B cell (primary cell): Measurements from ENCODE around the gene UCK1. TPM values are rescaled to one million over a fixed set of nuclear protein-coding genes. Genes with fewer than 3 reads are reported as not detected.
A peak's percentile ranks its signal among the peaks of the same experiment; 100 is the strongest.

Experiments
- ATAC-seq: fragments of 200-7000 bp; cut with Tn5 transposase; one replicate; pipeline ENCODE4 v1.10.0; 2021; ENCODE audit warnings: low read depth, mild to moderate bottlenecking, moderate number of reproducible peaks, moderate library complexity
- CTCF ChIA-PET: fragments of 350-600 bp; sonication (Branson Sonifier 250); formaldehyde crosslinking; loops from one replicate; lab custom pipeline; 2021; ENCODE audit warnings: antibody characterized with exemption, inconsistent platforms; lab: Charles Lee
- POLR2A ChIA-PET: fragments of 350-600 bp; sonication (Branson Sonifier 250); formaldehyde crosslinking; loops from one replicate; lab custom pipeline; 2021; ENCODE audit warnings: antibody characterized with exemption; lab: Charles Lee
- DNase-seq: peaks from one replicate; pipeline ENCODE4 v3.0.0; 2013
- H2AFZ ChIP-seq: 2 replicates; pipeline ENCODE4 v1.6.1; 2012; ENCODE audit warnings: mild to moderate bottlenecking, low read depth, low read length; ENCODE audit not compliant: insufficient read depth, poor library complexity, severe bottlenecking
- H3K27ac ChIP-seq, 2 donors: 1 replicate in 1 of 2; 2 replicates in 1 of 2; pipeline ENCODE4 v1.5.1; 2012 to 2013; ENCODE audit warnings: low read length in 2 of 2, mild to moderate bottlenecking in 2 of 2, moderate library complexity in 1 of 2
- H3K27me3 ChIP-seq, 4 experiments: fragments of 200-600 bp in 1 of 4; sonication (generic) in 1 of 4; replicated peaks in 1 of 4; 1 replicate in 2 of 4; 2 replicates in 2 of 4; pipeline versions ENCODE4 v1.6.1 to v1.7.0; 2013 to 2016; ENCODE audit warnings: low read length in 3 of 4, mild to moderate bottlenecking in 2 of 4, mixed read lengths in 1 of 4, moderate library complexity in 1 of 4; ENCODE audit not compliant: insufficient read depth in 4 of 4, control insufficient read depth in 3 of 4; ENCODE audit errors: control extremely low read depth in 1 of 4
- H3K36me3 ChIP-seq, 2 experiments: replicated peaks in 1 of 2; 1 replicate in 1 of 2; 2 replicates in 1 of 2; pipeline versions ENCODE4 v1.6.1 to v1.7.1; 2013; ENCODE audit warnings: low read length in 1 of 2; ENCODE audit not compliant: insufficient read depth in 2 of 2, control insufficient read depth in 1 of 2; ENCODE audit errors: control extremely low read depth in 1 of 2, extremely low read depth in 1 of 2
- H3K4me1 ChIP-seq, 2 donors: fragments of 200-600 bp in 1 of 2; sonication (generic) in 1 of 2; 1 replicate in 1 of 2; 2 replicates in 1 of 2; pipeline versions ENCODE4 v1.5.1 to v1.6.1; 2013 to 2017; ENCODE audit warnings: low read length in 2 of 2; ENCODE audit not compliant: control insufficient read depth in 2 of 2, insufficient read depth in 2 of 2
- H3K4me2 ChIP-seq: replicated peaks from 2 replicates; pipeline ENCODE3; 2012; ENCODE audit warnings: mild to moderate bottlenecking, low read depth, low read length; ENCODE audit not compliant: poor library complexity, severe bottlenecking
- H3K4me3 ChIP-seq, 5 experiments: fragments of 200-600 bp in 1 of 5; sonication (generic) in 1 of 5; 1 replicate in 3 of 5; 2 replicates in 2 of 5; pipeline versions ENCODE4 v1.5.1 to v1.7.0; 2011 to 2016; ENCODE audit warnings: low read length in 4 of 5, mild to moderate bottlenecking in 4 of 5, low read depth in 2 of 5, control low read depth in 1 of 5, moderate library complexity in 1 of 5; ENCODE audit not compliant: insufficient read depth in 1 of 5; ENCODE audit errors: control extremely low read depth in 1 of 5, extremely low read depth in 1 of 5
- H3K79me2 ChIP-seq: fragments of 200-600 bp; sonication (generic); one replicate; pipeline ENCODE4 v1.6.0; 2016; ENCODE audit warnings: low read length; ENCODE audit not compliant: control insufficient read depth, insufficient read depth
- H3K9ac ChIP-seq: fragments of 200-600 bp; sonication (generic); 2 replicates; pipeline ENCODE4 v1.6.1; 2017; ENCODE audit warnings: mild to moderate bottlenecking, low read length, moderate library complexity
- H3K9me3 ChIP-seq, 3 donors: one replicate each; pipeline versions ENCODE4 v1.6.1 to v1.7.1; 2013; ENCODE audit warnings: low read length in 2 of 3; ENCODE audit not compliant: control insufficient read depth in 2 of 3, insufficient read depth in 1 of 3; ENCODE audit errors: control extremely low read depth in 1 of 3
- H4K20me1 ChIP-seq: 2 replicates; pipeline ENCODE4 v1.6.0; 2012; ENCODE audit warnings: mild to moderate bottlenecking, low read length; ENCODE audit not compliant: insufficient read depth, control insufficient read depth, poor library complexity, severe bottlenecking
- H3K27ac Mint-ChIP-seq: one replicate; pipeline ENCODE4 v1.8.0; 2021; ENCODE audit warnings: mixed read lengths
- H3K27me3 Mint-ChIP-seq: one replicate; pipeline ENCODE4 v1.8.0; 2021; ENCODE audit warnings: mixed read lengths
- H3K4me1 Mint-ChIP-seq: one replicate; pipeline ENCODE4 v1.8.0; 2021; ENCODE audit warnings: mixed read lengths
- H3K4me3 Mint-ChIP-seq: one replicate; pipeline ENCODE4 v1.8.0; 2021; ENCODE audit warnings: mixed read lengths
- H3K9me3 Mint-ChIP-seq: one replicate; pipeline ENCODE4 v1.8.0; 2022; ENCODE audit warnings: mixed read lengths; ENCODE audit not compliant: insufficient read depth
- CTCF ChIP-seq: fragments of 200-600 bp; IDR thresholded peaks from one replicate; pipeline ENCODE4 v1.8.0; 2022; ENCODE audit warnings: antibody characterized with exemption, mild to moderate bottlenecking
- EZH2 ChIP-seq: IDR thresholded peaks from 2 replicates; pipeline ENCODE4 v1.6.1; 2012; ENCODE audit warnings: borderline replicate concordance, low read depth, mild to moderate bottlenecking, moderate library complexity, low read length; ENCODE audit not compliant: insufficient read depth, poor library complexity, severe bottlenecking
- WGBS: methylation state at CpG from one replicate; pipeline ENCODE4 v1.1.5; 2013; ENCODE audit warnings: missing lambda C conversion rate; ENCODE audit not compliant: insufficient coverage; 5-methylcytosine and 5-hydroxymethylcytosine counted together
- intact Hi-C: fragments of 100-400 bp; cut with micrococcal nuclease; formaldehyde crosslinking; loops from one replicate; pipeline ENCODE4 v1.10.0; 2022
- polyA plus RNA-seq: library from polyadenylated mRNA; depleted of rRNA; stranded (reverse); fragments of >200 nt; gene quantifications from 2 replicates; pipeline ENCODE4 v1.2.3, GENCODE V29; 2012
- total RNA-seq, 2 donors: library from RNA; stranded (reverse); fragments of 120-200 nt in 1 of 2; gene quantifications; 1 replicate in 1 of 2; 2 replicates in 1 of 2; pipeline versions ENCODE4 v1.2.3 to v1.2.4, GENCODE V29; 2013 to 2022

The UCK1 gene
- total and polyA plus RNA-seq, 2 donors (not counting 1 experiment from before 2014, with no cell fraction given), result 25.3 to 39.3 TPM

GRCh38 chr9:131529597-131530545, 1.2 kb downstream of the UCK1 start:
- Mint-ChIP-seq H3K27me3 (no peaks in the 10 kb centered on the region), H3K27ac (peak overlapping the region; percentile 67), H3K4me1 (peaks cover 15% of the 10 kb centered on the region), H3K4me3 (peak overlapping the region; percentile 79), H3K9me3 (no peaks in the 10 kb centered on the region)
- no peak for TF ChIP-seq EZH2
- no peak for TF ChIP-seq CTCF
- Histone ChIP-seq H3K9me3 (no peaks in the 10 kb centered on the region), H3K4me2 (peak overlapping the region; percentile 94), H3K79me2 (peaks cover 8% of the 10 kb centered on the region), H3K27me3 (no peaks in the 10 kb centered on the region), H3K9ac (peak overlapping the region; percentile 87), H3K27ac (peak overlapping the region in 1 of 2 donors; percentile 64), H3K4me3 (peak overlapping the region in 4 of 5 experiments; percentile 55 to 88 (median 74)), H4K20me1 (no peaks in the 10 kb centered on the region), H3K4me1 (peaks cover 19 to 24% of the 10 kb centered on the region in 2 donors), H3K36me3 (peaks cover 0 to 37% of the 10 kb centered on the region in 2 experiments), H2AFZ (peak overlapping the region; percentile 97)
- intact Hi-C loops, result loop anchor here (5.0 kb wide), 1 partner anchor 37 kb away; no protein-coding TSS in a partner anchor
- 78% methylated on average over 24 of the region's 24 CpGs for WGBS
- DNase-seq, result no peak
- ChIA-PET CTCF (no interaction called here), POLR2A (interaction anchor here (0.6 kb wide), 1 partner anchor 157 kb away, joined by 4 read pairs; no protein-coding TSS in a partner anchor)
- no peak for ATAC-seq
